Activated CD4-positive, CD25-positive, alpha-beta regulatory T cell treated with anti-CD3 and anti-CD28 coated beads, Interleukin-2, amount 50 U/mL, for 24 hours (primary cell): ENCODE data around the gene S100B.

Experiments used
- ATAC-seq, 2 donors: fragments of 150-1000 bp; cut with Tn5 transposase; one replicate each; pipeline ENCODE4 v1.10.0; 2021; ENCODE audit warnings: mild to moderate bottlenecking in 1 of 2, moderate library complexity in 1 of 2

The S100B gene

DNA sequence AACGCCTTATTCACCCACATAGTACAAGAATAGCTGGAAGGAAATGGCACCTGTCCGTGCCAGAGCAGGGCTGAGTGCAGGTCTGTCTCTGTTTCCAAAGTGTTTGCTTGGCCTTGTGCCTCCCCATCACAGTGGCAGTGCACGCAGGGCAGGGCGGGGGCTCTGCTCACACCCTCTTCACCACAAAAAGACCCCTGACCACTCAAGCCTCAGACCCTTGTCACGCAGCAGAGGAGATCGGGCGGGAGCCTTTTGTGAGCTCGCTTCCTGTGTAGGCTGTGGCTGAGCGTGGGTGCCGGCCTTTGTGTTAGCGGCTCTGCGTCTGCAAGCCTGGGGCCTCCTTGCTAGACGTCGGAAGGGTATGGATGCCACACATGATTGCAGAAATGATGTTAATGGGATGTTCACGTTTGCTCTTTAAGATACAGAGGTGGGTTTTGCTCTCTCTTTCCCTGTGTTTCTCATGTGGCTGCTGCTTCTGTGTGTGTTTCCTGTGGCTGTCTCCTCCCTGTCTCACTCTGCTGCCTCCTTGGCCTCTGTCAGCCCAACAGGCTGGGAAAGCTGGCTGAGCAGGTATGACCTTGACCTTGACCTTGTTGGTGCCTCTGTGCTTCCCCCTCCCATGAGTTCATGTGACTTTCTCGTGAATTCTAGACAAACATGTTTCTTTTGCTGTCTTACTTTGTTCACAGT is 45.4 kb downstream of the S100B start:
- peak; percentile 82 to 83 for ATAC-seq

DNA sequence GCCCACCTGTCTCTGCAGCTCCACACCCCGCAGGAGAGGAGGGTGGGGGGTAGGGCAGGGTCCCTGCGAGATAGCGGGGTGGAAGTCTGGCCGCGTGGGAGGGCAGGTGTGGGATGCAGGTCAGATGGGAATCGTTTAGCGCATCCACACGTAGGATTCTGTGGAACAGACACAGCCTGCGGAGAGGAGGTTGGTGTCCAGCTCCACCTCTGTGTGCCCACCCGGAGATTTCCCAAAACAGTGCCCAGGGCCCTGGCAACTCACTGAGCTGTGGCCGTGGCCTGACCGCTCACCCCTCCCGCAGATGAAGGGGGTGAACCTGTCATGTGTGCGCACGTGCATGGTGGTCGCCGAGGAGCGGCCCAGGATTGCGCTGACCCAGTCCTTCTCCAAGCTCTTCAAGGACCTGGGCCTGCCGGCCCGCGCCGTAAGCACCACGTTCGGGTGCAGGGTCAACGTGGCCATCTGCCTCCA is 46.9 kb downstream of the S100B start:
- no peak for ATAC-seq

DNA sequence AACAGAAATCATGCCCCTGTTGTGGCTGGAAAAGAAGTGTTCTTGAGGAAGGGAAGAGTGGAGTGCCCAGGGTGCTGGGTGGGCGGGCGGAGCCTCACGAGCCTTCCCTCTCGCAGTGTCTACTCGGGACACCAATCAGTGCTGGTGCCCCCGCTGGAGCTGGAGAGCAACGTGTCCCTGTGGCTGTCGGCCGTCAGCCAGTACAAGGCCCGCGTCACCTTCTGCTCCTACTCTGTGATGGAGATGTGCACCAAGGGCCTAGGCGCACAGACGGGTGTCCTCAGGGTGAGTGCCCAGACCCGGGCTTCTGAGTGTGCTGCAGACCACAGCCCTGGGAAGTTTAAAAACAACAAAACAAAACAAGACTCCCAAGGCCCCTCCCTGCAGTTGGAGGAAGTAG is 47.4 kb downstream of the S100B start:
- ATAC-seq, result no peak

DNA sequence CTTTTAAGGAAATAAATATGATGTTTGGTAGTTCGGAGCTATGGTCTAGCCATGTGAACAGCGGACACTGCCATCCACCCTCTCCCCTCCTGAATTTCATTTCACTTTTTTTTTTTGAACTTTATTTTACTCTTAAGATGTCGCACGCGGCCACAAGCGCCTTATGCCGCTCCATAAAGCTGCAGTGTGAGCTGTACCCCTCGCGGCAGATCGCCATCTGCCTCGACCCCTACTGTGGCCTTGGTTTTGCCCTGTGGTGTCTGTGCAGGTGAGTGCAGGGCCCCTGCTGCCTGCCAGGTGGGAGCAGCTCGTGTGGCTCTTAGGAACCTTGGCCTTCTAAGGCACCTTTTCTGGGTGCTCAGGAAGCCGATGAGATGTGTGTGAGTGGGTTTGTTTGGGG is 48.1 kb downstream of the S100B start:
- no peak for ATAC-seq

DNA sequence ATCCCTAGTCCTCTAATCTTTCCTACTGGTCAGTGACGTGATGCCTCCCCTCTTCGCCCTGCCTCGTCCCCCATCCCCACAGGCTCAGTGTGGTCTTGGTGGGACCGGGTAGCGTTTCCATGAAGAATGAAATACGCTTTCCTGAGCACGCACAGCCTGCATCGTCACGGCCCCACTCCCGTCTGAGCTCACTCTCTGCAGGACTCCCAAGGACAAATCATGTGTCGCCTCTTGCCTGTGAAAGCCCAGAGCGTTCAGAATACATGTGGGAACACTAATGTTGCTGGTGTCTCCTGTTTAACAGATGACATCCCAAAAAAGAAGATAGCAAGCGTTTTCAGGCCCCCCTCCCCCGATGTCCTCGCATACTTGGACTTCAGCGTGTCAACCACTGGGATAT is 49.2 kb downstream of the S100B start:
- no peak for ATAC-seq

DNA sequence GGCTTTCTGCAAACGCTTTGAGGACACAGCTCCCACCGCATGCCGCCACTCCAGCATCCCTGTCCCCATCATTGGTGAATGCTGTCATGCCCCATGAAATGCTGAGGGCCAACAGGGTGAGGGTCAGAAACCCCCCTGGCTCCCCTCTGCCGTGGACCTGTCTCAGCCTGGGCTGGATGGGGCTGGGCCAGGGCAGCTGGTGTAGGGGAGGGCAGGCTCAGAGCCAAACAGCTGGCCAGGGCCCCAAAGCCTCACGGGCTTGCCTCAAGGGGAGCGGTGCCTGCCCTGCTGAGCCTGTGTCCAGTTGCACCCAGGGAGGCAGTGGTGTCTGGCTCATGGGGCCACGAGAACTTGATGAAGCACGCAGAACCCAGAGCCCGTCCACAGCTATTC is 49.7 kb downstream of the S100B start:
- no peak for ATAC-seq

DNA sequence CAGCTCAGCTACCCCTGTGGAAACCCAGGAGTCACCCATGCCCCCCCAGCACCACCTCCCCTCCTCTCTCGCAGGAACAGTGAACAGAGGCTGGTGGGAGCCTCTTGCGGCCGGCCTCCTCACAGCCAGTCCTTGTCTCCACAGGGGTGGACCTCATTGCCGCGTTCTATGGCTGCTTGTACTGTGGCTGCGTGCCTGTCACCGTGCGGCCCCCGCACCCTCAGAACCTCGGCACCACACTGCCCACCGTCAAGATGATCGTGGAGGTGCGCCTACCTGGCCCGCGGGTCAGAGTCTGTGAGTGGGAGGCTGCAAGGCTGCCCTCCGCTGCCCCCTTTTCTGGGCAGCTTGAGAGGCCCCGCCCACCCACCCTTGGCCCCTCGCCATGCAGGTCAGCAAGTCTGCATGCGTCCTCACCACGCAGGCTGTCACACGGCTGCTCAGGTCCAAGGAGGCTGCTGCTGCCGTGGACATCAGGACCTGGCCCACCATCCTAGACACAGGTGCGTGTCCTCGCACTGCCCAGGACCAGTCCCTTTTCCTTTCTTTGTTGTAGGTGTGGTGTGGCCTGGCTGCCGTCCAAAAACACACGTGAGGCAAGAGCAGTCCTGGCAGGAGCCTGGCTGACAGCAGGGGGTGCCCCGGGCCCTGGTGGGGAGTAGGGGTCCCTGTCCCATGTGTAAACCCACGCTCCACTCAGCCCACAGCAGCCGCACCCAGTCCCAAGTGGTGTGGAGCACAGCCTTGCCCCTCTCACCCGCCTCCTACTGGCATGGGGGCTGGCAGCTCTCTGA is 50.3 kb downstream of the S100B start:
- no peak for ATAC-seq

DNA sequence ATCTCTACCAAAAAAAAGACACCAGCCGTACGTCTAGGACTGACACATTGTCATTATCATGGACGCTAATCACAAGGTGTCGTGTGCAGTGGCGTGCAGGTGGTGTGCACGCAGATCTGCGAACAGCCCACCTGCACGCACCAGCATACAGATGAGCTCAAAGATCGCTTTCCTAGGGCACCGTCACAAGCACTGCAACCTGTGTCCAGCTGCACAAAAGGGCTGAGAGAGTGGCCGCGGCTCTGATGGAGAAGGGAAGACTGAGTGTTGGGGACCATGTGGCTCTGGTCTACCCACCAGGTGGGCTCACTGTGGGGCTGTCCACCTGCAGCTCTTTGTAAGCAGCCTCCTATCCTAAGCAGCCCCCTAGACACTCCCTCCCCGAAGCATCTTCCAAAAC is 50.9 kb downstream of the S100B start:
- ATAC-seq, result no peak

DNA sequence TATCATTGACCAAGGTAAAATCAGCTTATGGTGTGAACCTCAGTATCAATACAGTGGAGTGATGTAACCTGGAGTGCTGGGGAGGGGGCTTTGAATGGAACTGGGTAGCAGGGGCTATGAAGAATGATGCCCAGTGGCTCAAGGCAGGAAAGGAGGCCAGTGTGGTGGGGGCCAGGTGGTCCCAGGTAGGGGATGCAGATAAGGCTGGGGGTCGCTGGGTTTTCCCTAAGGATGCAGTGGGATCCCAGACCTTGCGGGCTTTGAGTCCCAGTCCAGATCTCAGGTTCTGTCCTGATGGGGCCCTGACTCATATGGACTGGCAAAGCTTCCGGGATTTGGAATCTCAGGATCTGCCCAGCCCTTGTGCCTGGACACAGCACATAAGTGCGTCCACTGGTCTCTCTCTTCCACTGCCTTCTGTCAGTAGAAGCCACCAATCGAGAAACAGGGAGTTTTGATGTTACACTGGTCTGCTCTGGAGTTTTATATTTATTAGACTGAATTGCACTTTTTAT is 52.0 kb downstream of the S100B start:
- ATAC-seq, result no peak

DNA sequence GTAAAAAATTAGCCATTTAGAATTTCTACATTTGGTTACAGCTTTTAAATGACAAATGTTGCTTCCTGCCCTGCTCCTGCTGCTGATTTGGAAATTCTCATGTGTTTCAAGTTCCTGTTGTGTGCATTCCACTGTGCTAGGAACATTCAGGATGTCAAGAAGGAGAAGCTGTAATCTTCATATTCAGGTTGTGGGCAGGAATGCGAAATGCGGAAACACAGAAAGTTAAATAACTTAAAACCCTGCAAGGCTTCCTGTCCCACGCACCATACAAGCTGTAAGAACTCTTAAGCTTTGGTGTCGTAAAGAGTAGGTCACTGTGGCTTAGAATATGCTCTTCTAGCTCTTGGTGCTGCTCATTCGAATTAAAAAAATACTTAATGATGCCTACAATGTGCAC is 52.6 kb downstream of the S100B start:
- no peak for ATAC-seq

DNA sequence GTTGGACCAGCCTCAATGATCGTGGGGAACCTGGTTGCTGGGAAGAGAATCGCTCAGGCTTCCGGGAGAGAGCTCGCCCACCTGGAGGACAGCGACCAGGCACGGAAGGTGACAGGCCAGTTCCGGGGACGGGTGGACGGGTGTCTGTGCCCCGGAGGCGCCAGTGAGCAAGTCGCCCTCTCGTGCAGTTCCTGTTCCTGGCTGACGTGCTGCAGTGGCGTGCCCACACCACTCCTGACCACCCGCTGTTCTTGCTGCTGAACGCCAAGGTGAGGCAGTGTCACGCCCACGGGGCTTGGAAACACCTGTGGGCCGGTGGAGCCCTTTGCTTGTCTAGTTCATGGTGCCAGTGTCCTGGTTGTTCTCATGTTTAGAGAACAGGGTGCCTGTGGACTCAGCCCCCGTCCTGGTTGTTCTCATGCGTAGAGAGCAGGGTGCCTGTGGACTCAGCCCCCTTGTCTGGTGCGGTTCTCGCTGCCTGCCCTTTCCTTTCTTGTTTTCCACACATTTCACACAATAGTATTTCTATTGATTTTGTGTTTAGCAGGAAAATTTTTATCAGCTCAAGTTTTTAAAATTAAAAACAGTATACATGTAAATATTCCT is 53.1 kb downstream of the S100B start:
- peak; percentile 75 to 80 for ATAC-seq

DNA sequence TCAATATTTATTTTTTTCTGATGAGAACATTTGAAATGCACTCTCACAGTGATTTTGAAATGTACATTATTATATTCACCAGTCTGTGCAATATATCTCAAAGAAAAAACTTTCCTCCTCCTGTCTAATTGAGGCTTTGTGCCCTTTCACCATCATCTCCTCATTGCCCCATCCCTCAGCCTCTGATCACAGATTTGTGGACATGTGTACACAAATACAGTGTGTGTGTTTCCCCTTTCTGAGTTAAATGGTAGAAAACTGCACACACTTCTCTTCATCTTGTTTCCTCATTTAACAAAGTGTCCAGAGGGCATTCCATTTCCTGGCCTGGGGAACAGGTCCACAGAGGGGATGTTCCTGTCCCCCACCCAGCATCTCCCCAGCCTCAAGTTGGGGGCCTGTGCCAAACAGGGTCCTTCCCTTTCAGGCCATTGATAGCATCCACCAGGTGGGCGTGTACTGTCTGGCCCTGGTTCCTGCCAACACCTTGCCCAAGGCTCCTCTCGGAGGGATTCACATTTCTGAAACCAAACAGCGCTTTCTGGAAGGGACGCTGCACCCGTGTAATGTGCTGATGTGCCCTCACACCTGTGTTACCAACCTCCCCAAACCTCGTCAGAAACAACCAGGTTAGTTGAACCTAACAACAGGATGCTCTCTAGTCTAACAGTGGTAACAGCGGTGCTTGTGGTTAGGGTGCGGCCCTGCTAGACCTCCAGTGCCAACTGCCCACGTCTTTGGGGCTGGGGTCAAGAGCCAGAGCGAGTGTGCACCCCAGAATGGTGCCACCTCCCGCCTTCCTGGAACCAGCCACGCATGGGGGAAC is 54.6 kb downstream of the S100B start:
- peak; percentile 15 to 50 for ATAC-seq

DNA sequence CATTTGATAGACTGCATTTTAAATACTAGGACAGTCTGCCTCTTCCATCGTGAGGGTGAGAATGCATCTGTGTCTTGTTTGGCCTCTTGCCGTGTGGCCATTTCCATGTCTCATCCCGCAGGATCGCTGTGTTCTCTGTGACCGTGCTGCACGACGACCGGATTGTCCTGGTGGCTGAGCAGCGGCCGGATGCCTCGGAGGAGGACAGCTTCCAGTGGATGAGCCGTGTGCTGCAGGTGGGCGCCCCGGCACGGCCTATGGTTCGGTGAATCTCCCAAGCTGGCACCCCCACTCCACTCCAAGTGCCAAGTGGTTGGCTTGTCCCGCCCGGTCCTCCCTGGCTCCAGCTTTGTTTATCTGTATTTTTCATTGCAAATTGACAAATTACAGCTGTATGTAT is 55.2 kb downstream of the S100B start:
- ATAC-seq, result no peak
